Measurements from ENCODE around the gene PDSS2.

DNA sequence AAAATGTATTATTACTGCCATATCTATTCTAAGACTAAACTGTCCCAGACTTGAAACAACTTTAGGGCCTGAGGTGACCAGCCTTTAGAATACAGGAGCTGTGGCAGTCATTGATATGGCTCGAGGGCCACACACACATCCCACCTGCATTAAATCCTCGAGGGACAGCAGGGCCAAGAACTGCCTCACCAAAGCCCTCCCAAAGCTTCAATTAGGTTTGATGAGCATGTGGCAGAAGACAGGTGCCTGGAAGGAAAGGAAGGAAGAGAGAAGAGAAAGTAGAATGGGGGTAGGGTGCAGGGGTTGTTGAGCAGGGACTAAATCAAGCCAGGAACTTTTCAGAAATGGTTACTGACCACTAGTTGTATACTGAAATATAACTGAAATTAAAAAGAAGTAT lies 115.0 kb downstream of the PDSS2 start:
- TF ChIP-seq CTCF (IDR thresholded peaks at IDR 0.05 in 2 of 3, conservative IDR thresholded peaks at IDR 0.05 in 1 of 3; ENCODE audit: insufficient read depth in 2 of 3, low read depth in 1 of 3, low read length in 3 of 3) = no peak
- TF ChIP-seq PCBP1 (IDR thresholded peaks at IDR 0.05; ENCODE audit: low read depth, low read length, poor library complexity, severe bottlenecking) = no peak
- TF ChIP-seq CLOCK (CRISPR knock-in tag; IDR thresholded peaks at IDR 0.05; ENCODE audit: borderline replicate concordance) = no peak
- TF ChIP-seq CBX1 (IDR thresholded peaks at IDR 0.05; ENCODE audit: low read depth) = no peak
- no peak for TF ChIP-seq ZNF347 (CRISPR knock-in tag; IDR thresholded peaks at IDR 0.05; ENCODE audit: low read depth)
- TF ChIP-seq POLR2G (IDR thresholded peaks at IDR 0.05; ENCODE audit: low read depth, low read length) = no peak
- TF ChIP-seq, protein P1, sequence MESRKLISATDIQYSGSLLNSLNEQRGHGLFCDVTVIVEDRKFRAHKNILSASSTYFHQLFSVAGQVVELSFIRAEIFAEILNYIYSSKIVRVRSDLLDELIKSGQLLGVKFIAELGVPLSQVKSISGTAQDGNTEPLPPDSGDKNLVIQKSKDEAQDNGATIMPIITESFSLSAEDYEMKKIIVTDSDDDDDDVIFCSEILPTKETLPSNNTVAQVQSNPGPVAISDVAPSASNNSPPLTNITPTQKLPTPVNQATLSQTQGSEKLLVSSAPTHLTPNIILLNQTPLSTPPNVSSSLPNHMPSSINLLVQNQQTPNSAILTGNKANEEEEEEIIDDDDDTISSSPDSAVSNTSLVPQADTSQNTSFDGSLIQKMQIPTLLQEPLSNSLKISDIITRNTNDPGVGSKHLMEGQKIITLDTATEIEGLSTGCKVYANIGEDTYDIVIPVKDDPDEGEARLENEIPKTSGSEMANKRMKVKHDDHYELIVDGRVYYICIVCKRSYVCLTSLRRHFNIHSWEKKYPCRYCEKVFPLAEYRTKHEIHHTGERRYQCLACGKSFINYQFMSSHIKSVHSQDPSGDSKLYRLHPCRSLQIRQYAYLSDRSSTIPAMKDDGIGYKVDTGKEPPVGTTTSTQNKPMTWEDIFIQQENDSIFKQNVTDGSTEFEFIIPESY (CRISPR knock-in tag; IDR thresholded peaks at IDR 0.05) = no peak
- no peak for TF ChIP-seq ZNF232 (CRISPR knock-in tag; IDR thresholded peaks at IDR 0.05)
- TF ChIP-seq MAZ (CRISPR knock-in tag; conservative IDR thresholded peaks at IDR 0.05 in 1 of 2, IDR thresholded peaks at IDR 0.05 in 1 of 2) = no peak
